ENCODE measurements around the gene CDCP1.

- TF ChIP-seq EZH2 (IDR thresholded peaks at IDR 0.05; ENCODE audit: borderline replicate concordance, low read depth, low read length, poor library complexity, severe bottlenecking) (no peak), CTCF (conservative IDR thresholded peaks at IDR 0.05; ENCODE audit: low read depth, low read length) (peak; percentile 45)
These were observed 90.6 kb downstream of the CDCP1 start for GRCh38 chr3:45055411-45056143.
